HG03066 (cell line): ENCODE results near the gene KLRG1.

Experiments used
- ATAC-seq: cut with Tn5 transposase; IDR thresholded peaks from one replicate; pipeline ENCODE4 v1.9.1; 2021; ENCODE audit warnings: low read depth; ENCODE audit not compliant: unreplicated experiment

The KLRG1 gene

DNA sequence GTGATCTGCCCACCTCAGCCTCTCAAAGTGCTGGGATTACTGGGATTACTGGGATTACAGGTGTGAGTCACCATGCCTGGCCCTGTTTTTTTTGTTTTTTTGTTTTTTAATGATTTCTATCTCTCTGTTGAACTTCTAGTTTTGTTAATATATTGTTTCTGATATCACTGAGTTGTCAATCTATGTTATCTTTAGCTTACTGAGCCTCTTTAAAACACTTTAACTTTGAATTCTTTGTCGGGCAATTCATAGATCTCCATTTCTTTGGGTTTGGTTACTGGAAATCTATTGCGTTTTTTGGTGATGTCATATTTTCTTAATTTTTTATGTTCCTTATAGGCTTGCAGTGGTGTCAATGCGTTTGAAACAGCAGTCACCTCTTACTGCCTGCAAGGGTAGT, 9.2 kb upstream of the KLRG1 start:
- no peak for ATAC-seq

DNA sequence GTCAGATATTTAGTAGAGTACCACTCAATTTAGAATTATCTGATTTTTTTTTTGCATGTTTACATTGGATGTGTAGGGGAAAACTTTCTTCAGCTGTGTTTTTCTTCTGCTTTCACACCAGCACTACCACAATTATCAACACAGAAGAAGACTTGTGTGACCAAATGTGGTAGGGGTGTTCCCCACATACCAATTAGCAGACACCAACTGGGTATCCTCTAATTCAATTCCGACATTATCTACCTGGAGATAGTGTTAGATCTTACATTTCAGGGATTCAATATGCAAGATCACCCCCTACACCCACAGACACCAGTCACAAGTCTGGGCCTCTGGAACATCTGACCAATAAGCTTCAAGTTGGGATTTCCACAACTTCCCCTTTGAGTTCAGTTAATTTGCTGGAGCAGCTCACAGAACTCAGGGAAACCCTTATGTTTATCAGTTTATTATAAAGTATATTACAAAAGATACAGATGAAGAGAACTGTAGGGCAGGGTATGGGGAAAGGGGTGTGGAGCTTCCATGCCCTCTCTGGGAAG, 4.1 kb upstream of the KLRG1 start:
- ATAC-seq = no peak

DNA sequence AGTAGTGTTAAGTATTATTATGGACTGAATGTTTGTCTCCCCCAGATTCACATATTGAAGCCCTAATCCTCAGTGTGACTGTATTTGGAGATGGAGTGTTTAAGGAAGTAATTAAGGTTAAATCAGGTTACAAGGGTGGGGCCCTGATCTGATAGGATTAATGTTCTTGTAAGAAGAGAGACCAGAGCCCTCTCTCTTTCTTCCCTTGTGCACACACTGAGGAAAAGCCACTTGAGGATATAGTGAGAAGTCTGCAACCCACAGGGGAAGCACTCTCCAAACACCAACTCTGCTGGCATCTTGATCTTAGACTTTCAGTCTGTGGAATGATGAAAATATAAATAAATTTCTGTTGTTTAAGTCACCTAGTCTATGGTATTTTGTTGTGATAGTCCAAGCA, 2.2 kb upstream of the KLRG1 start:
- ATAC-seq = no peak

DNA sequence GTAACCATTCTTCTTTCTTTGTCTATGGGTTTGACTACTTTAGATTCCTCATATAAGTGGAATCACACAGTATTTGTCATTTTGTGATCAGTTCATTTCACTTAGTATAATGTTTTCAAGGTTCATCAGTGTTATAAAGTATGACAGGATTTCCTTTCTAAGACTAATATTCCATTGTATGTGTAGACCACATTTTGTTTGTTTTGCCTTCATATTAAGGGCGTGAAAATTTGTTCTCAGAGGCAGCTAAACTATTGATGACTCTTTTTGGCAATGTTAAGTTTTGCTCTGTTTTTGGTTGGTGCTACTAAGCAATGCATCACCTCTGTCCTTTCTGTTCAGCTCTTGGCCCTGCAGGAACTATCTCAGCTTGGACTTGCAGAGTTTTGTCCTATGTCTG, 1.7 kb upstream of the KLRG1 start:
- ATAC-seq = no peak

DNA sequence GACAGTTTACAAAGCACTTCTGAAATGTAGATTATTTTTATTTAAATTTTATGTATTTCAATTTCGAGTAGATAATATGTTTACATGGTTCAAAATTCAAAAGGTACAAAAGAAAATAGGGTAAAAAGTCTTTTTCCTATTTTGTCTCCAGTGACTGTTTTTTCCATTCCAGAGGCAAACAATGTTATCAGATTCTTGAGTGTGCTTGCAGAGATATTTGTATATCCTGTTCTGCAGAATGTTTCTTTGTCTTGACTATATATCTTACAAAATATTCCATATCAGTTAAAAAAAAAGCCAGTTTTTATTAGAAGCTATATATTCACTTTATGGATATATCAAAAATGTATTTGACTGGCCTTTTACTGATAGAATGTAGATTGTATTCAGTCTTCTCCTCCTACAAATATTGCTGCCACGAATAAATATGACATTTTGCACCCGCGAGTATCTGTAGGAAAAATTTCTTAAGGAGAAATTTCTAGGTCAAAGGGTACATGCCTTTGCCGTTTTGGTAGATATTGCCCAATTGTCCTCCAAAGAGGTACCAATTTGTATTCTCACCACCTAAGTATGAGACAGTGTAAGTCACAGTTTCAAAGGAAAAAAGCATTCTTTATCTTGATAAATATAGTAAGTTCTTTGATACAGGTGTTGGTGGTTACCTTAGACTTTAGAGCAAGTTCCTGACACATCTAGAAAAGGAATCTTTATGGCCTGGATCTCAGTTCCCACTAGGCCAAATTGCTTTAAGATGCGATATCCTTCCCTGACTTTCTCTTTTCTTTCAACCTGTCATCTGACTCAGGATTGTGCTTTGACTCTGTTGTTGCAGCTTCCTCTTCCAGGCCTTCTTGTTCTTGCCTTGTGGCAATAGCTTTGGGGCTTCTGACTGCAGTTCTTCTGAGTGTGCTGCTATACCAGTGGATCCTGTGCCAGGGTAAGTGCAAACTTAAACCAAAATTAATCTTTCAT, 2.3 kb downstream of the KLRG1 start:
- ATAC-seq = no peak

DNA sequence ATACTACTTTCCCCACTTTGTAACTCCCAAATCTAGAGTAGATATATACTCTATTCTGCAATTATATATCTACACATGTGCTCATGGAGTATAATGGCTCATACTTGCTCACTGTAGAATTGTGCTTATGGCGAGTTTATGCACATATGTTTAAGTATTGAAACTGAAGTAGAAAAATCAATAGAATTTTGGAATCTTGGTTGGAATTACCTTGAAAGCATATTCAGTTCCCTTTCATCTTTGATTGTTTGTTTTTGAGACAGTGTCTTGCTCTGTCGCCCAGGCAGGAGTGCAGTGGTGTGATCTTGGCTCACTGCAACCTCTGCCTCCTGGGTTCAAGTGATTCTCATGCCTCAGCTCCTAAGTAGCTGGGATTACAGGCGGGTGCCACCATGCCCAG, 4.5 kb downstream of the KLRG1 start:
- no peak for ATAC-seq

DNA sequence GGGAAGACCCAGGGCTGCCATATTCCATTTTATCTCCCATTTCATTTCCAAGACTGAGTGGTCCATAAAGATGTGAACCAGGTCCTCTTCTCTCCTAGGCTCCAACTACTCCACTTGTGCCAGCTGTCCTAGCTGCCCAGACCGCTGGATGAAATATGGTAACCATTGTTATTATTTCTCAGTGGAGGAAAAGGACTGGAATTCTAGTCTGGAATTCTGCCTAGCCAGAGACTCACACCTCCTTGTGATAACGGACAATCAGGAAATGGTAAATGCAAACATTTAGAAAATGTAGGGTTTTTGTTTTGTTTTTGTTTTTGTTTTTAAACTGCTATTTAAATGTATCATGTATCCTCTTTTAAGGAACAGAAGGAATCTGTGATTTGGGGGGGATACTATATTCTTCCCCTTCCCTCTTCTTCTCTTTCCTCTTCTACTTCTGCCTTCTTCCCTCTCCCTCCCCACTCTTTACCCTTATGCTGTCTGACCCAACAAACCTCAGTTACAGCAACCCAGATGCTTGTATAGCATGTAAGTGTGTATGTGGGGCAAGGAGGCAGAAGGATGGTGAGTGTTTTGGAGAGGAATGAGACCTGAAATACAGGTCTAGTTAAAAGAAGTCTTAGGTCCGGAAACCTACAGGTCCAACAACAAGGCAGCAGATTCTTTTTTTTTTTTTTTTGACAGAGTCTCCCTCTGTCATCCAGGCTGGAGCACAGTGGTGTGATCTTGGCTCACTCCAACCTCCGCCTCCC, 5.9 kb downstream of the KLRG1 start:
- ATAC-seq = no peak

DNA sequence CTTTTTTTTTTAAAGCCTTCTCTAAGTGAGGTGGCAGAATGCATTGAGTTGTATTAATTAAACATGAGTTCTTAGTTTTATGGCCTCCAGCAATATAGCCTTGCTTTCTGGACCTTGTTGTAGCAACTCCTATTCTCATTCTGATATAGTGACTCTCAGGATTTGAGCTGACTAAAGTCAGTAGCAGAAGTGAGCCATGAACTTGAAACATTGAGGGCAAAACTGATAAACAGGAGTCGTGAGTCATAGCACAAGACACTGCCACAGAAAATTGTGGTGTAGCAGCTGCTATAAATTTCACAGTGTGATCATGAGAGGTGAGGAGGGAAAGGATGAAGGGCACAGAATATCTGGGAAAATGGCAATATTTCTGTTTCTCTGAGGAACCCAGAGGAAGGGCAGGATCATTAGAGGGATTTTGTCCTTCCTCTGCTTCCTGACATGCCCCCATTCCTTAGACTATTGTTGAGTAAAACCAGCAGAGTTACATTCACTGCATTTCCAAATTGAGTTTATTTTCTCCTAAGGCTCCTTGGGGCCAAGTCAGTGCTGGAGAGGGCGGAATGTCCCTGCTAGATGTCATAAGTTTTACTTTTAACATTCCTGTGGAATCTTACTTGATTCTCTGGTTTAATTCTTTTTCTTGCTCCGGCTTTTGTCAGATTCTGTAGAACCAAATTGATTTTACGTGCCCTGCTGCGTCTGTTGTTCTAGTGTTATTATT, 7.5 kb downstream of the KLRG1 start:
- peak; percentile 93 for ATAC-seq

DNA sequence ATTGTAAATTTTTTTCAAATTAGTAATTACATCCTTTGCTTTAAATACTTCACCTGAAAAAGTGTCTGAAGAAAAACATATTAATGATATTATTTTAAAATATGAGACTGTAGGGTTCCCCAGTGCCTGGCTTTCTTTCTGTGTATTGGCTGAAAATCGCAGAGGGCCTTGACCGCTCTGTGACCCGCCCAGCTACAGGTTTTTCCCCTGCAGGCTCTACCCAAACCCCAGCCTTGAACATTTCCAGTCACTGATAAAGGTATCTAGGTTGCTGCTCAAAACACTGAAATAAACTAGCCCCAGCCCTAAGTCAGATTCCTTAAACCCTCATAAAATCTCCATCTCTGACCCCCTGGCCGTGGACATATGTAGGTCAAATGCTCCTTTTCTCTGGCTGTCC, 11.9 kb downstream of the KLRG1 start:
- ATAC-seq = no peak

DNA sequence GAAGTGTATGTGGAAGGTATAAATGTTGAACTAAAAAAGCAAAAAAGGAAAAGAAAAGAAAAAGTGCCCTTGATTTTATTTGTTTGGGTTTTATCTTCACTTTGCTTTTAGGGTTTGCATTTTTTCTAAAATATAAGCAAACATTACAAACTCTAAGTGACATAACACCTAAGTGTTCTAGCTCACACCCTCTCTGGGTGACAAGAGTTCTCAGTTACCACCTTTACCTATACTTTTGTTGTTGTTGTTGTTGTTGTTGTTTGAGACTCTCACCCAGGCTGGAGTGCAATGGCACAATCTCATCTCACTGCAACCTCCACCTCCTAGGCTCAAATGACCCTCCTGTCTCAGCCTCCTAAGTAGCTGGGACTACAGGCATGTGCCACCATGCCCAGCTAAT, 13.0 kb downstream of the KLRG1 start:
- ATAC-seq = no peak

DNA sequence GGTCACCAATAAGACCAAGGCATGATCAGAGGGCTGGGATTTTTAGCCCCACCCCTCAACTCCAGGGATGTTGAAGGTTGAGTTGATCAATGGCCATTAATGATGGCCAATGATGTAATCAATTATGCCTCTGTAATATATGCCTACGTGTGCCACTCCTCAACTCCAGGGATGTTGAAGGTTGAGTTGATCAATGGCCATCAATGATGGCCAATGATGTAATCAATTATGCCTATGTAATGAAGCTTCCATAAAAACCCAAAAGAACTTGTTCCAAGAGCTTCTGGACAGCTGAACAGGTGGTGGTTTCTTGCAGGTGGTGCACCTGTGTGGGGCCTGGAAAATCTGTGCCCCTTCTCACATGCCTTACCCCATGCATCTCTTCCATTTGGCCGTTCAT, 33.2 kb downstream of the KLRG1 start:
- no peak for ATAC-seq

DNA sequence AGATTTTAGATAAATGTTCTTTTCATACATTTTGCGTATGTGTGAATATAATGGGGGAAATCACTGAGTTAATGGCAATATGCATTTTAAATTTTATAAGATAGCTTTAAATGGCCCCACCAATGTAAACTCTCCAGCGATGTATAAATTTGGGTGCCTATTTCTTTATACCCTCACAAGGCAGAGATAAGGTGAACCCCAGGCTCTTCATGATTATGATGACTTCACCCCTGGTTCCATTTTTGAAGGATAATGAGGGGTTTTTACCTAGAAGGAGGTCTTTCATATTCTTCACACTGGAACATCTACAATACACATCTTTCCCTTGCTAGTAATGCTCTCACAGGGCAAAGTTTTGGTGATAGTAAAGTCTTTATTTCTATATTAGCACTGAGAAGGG, 35.2 kb downstream of the KLRG1 start:
- no peak for ATAC-seq

DNA sequence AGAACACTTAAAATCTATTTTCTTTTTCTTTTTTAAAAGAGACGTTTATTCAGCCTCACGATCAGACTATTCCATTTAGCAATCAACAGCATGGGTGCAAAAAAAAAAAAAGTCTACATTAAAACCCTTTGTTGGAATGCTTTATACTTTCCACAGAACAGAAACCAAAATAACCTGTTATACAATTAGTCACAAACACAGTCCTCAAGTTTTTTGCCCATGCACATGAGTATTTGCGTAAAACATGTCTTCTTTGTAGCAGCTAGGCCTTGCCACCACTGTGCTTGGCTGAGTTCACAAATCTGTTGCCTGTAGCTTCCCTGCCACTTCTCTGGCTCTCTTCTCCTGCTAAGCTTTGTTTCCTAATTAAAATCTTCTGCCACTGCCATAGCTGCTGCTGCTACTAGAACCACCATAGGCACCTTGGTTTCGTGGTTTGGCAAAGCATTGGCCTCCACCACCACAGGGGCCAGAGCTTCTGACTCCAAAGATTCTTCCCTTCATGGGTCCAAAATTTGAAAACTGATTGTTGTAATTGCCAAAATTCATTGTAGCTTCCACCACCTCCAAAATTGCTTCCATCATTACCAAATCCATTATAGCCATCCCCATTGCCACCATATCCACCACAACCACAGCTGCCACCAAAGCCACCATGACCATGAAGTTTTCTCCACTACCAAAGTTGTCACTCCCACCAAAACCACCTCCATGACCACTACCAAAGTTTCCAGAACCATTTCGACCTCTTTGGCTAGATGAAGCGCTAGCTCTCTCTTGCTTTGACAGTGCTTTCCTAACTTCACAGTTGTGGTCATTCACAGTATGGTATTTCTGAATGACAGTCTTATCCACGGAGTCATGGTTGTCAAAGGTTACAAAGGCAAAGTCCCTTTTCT, 38.1 kb downstream of the KLRG1 start:
- ATAC-seq = no peak

DNA sequence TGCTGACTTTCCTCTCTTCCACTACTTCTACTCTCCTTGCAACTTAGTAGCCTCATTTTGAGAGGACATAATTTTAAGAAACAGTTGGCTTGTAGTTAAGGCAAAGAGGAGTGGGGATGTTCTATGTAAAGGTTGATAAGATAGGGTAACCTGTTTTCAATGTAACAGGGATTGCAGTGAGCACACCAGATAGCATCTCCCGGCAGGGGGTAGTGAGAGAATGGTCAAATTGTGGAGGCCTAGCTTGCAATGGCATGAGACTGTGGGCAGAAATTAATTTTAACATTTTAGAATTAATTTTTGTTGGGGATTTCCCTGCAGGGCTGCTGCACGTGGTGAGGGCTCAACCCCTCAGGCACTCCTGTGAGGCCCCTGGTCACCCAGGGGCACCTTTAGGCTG, 41.4 kb downstream of the KLRG1 start:
- ATAC-seq = no peak

DNA sequence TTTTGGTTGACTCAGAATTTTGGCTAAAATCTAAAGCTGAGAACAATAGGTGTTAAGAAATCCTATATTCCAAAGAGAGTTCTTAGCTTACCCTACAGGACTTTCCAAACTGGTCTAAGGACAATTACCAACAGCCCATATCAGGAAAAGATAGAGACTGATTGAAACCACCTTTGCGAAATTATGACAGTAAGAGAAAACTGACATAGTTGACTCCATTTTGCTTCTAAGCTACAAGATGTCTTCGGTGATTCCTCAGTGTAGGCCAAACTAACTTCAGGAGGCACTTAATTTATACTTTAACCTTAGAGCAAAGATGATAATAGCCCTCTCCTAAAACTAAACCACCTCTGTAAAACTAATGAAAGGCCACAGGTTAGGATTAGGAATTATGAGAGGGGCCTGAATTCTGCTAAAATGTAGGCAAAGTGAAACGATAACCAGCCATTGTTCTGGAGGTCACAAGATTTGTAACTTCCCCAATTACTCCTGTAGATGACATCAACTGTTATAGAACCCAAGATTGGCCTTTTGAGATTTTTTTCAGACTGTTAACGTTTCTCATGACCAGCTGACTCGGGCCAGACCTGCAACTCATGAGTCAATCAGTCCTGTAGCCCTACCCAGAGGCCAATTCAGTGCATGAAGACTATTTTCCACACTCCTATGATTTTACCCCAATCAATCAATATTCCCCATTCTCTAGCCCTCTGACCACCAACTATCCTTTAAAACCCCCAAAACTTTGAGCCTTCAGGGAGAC, 43.0 kb downstream of the KLRG1 start:
- ATAC-seq = no peak

DNA sequence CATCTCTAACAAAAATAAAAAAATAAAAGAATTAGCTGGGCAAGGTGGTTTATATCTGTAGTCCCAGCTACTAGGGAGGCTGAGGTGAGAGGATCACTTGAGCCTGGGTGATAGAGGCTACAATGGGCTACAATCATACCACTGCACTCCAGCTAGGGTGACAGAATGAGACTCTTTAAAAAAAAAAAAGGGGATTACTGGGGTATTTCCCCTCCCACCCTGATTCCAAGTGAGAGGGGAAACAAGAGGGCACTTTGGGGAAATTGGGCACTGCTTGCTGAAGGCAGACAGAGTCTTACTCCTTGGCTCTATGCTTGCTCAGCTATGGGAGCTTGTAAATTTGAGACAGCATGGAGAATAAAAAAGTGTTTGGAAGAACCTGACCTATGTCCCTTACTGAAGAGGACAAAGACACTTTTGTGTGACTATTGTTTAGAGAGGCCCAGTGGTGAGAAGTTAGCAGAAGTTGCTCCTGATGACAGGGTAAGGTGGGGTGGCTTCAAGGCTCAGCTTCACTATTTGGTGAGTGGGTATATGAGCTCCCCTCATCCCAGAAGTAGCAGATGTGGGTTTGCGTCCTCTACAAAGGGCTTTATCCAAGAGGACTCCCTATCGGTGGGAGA, 44.0 kb downstream of the KLRG1 start:
- ATAC-seq = no peak

DNA sequence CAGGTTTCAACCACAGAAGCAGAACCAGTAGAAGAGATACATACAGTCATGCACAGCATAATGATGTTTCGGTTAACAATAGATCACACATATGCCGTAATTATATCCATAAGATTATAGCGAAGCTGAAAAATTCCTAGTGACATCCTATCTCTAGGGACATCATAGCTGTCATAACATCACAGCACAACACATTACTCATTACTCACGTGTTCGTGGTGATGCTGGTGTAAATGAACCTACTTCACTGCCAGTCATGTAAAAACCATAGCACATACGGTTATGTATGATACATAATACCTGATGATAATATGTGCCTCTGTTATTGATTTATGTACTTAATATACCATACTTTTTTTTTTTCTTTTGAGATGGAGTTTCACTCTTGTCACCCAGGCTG, 44.7 kb downstream of the KLRG1 start:
- ATAC-seq = no peak

DNA sequence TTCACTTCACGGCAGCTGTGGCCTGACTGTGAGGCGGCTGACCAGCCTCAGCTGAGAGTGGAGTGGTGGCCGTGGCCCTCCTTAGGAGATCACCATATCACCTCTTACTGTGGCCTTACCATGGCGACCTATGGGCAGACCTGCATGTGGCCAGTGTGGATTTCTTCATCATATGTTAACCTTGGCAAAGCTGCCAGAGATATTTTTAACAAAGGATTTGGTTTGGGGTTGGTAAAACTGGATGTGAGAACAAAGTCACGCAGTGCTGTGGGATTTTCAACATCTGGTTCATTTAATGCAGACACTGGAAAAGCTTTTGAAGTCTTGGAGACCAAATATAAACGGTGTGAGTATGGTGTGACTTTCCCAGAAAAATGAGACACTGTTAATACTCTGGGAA, 46.9 kb downstream of the KLRG1 start:
- no peak for ATAC-seq

DNA sequence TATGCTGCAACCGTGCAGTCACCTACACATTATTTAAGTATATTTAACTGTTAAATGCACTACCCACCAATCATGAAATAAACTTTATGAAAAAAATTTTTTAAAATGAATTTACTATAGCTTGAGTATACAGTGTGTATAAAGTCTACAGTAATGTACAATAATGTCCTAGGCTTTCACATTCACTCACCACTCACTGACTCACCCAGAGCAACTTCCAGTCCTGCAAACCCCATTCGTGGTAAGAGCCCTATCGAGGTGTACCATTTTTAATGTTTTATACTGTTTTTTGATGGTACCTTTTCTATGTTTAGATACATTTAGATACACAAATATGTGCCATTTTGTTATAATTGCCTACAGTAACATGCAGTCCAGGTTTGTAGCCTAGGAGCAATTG, 48.1 kb downstream of the KLRG1 start:
- ATAC-seq = no peak
